DOHH2 (cell line): ENCODE measurements around the gene FANCC.
"Not testable (repeated sequence)": the region's sequence is repeated elsewhere in the genome, so short reads cannot be mapped to it uniquely, and the experiment has no call there.

ENCODE experiments used
- H3F3A ChIP-seq: fragments of 200-600 bp; sonication (generic), shearing (Covaris generic); 2 replicates; pipeline ENCODE4 v1.6.0; 2016; ENCODE audit warnings: antibody characterized with exemption, mild to moderate bottlenecking; ENCODE audit not compliant: control insufficient read depth, insufficient read depth
- H3K27ac ChIP-seq: fragments of 200-600 bp; sonication (generic); 2 replicates; pipeline ENCODE4 v1.5.1; 2014; ENCODE audit warnings: low read depth, mild to moderate bottlenecking, low read length, moderate library complexity
- H3K27me3 ChIP-seq: fragments of 200-600 bp; sonication (generic); 2 replicates; pipeline ENCODE4 v1.6.1; 2014; ENCODE audit warnings: mild to moderate bottlenecking, low read length, mixed read lengths; ENCODE audit not compliant: control insufficient read depth
- H3K36me3 ChIP-seq: fragments of 200-600 bp; sonication (generic); 2 replicates; pipeline ENCODE4 v1.6.1; 2014; ENCODE audit warnings: mild to moderate bottlenecking, low read length, moderate library complexity, mixed read lengths; ENCODE audit not compliant: control insufficient read depth
- H3K4me1 ChIP-seq: fragments of 200-600 bp; sonication (generic); 2 replicates; pipeline ENCODE4 v1.6.1; 2014; ENCODE audit warnings: mild to moderate bottlenecking, low read length, mixed read lengths; ENCODE audit not compliant: control insufficient read depth
- H3K4me2 ChIP-seq: fragments of 200-600 bp; sonication (generic); 2 replicates; pipeline ENCODE4 v1.6.0; 2014; ENCODE audit warnings: mild to moderate bottlenecking, low read length, moderate library complexity
- H3K4me3 ChIP-seq: fragments of 200-600 bp; sonication (generic); 2 replicates; pipeline ENCODE4 v1.5.1; 2014; ENCODE audit warnings: mild to moderate bottlenecking, low read length, mixed read lengths
- H3K79me2 ChIP-seq: fragments of 200-600 bp; sonication (generic); 2 replicates; pipeline ENCODE4 v1.6.1; 2014; ENCODE audit warnings: mild to moderate bottlenecking, low read length, mixed read lengths; ENCODE audit not compliant: control insufficient read depth
- H3K9me2 ChIP-seq: fragments of 200-600 bp; sonication (generic); replicated peaks from 2 replicates; pipeline ENCODE4 v1.6.1; 2014; ENCODE audit warnings: mild to moderate bottlenecking, low read length, mixed read lengths; ENCODE audit not compliant: control insufficient read depth
- H3K9me3 ChIP-seq: fragments of 200-600 bp; sonication (generic); 2 replicates; pipeline ENCODE4 v1.6.1; 2014; ENCODE audit warnings: antibody characterized with exemption, low read length, mixed read lengths; ENCODE audit not compliant: control insufficient read depth, insufficient read depth
- H4K20me1 ChIP-seq: fragments of 200-600 bp; sonication (generic); 2 replicates; pipeline ENCODE4 v1.6.0; 2014; ENCODE audit warnings: low read depth, mild to moderate bottlenecking, antibody characterized with exemption, low read length, moderate library complexity; ENCODE audit not compliant: control insufficient read depth, insufficient read depth
- CTCF ChIP-seq: fragments of 200-600 bp; sonication (generic); IDR thresholded peaks from one replicate; pipeline ENCODE4 v1.5.1; 2014; ENCODE audit warnings: antibody characterized with exemption, mild to moderate bottlenecking, low read depth, low read length; ENCODE audit not compliant: poor library complexity, severe bottlenecking
- EZH2phosphoT487 ChIP-seq: fragments of 200-600 bp; sonication (generic); IDR thresholded peaks from 2 replicates; pipeline ENCODE4 v1.6.1; 2017; ENCODE audit warnings: borderline replicate concordance, mild to moderate bottlenecking, antibody characterized with exemption, low read length, moderate library complexity, mixed read lengths

Gene FANCC

GRCh38 chr9:95302479-95302878 is 15.0 kb downstream of the FANCC start:
- H3K9me3 ChIP-seq = no peaks in the 10 kb centered on the region
- no peaks in the 10 kb centered on the region for H3K36me3 ChIP-seq
- peaks cover 28% of the 10 kb centered on the region for H3K4me1 ChIP-seq
- H3K79me2 ChIP-seq = peaks cover 83% of the 10 kb centered on the region
- no peaks in the 10 kb centered on the region for H4K20me1 ChIP-seq
- TF ChIP-seq CTCF (no peak), EZH2phosphoT487 (no peak)
- H3K4me3 ChIP-seq = no peak overlapping the region
- no peaks in the 10 kb centered on the region for H3K9me2 ChIP-seq
- no peaks in the 10 kb centered on the region for H3K27me3 ChIP-seq
- no peak overlapping the region for H3K27ac ChIP-seq
- no peaks in the 10 kb centered on the region for H3F3A ChIP-seq
- H3K4me2 ChIP-seq = no peak overlapping the region

GRCh38 chr9:95297760-95298159 is 19.7 kb downstream of the FANCC start:
- TF ChIP-seq CTCF (no peak), EZH2phosphoT487 (no peak)
- H3K9me3 ChIP-seq = no peaks in the 10 kb centered on the region
- no peaks in the 10 kb centered on the region for H3K27me3 ChIP-seq
- H3K79me2 ChIP-seq = peaks cover 86% of the 10 kb centered on the region
- H3K4me3 ChIP-seq = no peak overlapping the region
- peaks cover 10% of the 10 kb centered on the region for H3K4me1 ChIP-seq
- no peaks in the 10 kb centered on the region for H4K20me1 ChIP-seq
- H3K4me2 ChIP-seq = no peak overlapping the region
- H3K9me2 ChIP-seq = no peaks in the 10 kb centered on the region
- H3K27ac ChIP-seq = no peak overlapping the region
- H3K36me3 ChIP-seq = peaks cover 3% of the 10 kb centered on the region; the same call in 1 of the 2 replicates
- no peaks in the 10 kb centered on the region for H3F3A ChIP-seq

- TF ChIP-seq CTCF = no peak
- no peak for TF ChIP-seq EZH2phosphoT487
- H3F3A ChIP-seq = no peaks in the 10 kb centered on the region
- no peaks in the 10 kb centered on the region for H3K9me2 ChIP-seq
- no peaks in the 10 kb centered on the region for H3K9me3 ChIP-seq
- peaks cover 5% of the 10 kb centered on the region for H3K4me1 ChIP-seq
- H3K36me3 ChIP-seq = peaks cover 7% of the 10 kb centered on the region; the same call in 1 of the 2 replicates
- no peak overlapping the region for H3K4me2 ChIP-seq
- no peaks in the 10 kb centered on the region for H4K20me1 ChIP-seq
- H3K27me3 ChIP-seq = no peaks in the 10 kb centered on the region
- H3K4me3 ChIP-seq = no peak overlapping the region
- H3K27ac ChIP-seq = no peak overlapping the region
- peaks cover 86% of the 10 kb centered on the region for H3K79me2 ChIP-seq
These were observed 20.2 kb downstream of the FANCC start for GRCh38 chr9:95297316-95297715.

- Histone ChIP-seq H3K27ac (no peak overlapping the region), H3F3A (no peaks in the 10 kb centered on the region), H4K20me1 (no peaks in the 10 kb centered on the region), H3K36me3 (peaks cover 7% of the 10 kb centered on the region; the same call in 1 of the 2 replicates), H3K4me2 (no peak overlapping the region), H3K9me3 (no peaks in the 10 kb centered on the region), H3K27me3 (no peaks in the 10 kb centered on the region), H3K4me1 (peaks cover 3% of the 10 kb centered on the region; the same call in 1 of the 2 replicates), H3K79me2 (peaks cover 85% of the 10 kb centered on the region), H3K9me2 (no peaks in the 10 kb centered on the region), H3K4me3 (no peak overlapping the region)
- TF ChIP-seq EZH2phosphoT487 = no peak
- TF ChIP-seq CTCF = no peak
These were observed 20.7 kb downstream of the FANCC start for GRCh38 chr9:95296761-95297160.

GRCh38 chr9:95293296-95293695 is 24.2 kb downstream of the FANCC start:
- not testable (repeated sequence) for H3K4me1 ChIP-seq, H3K4me2 ChIP-seq, H4K20me1 ChIP-seq, H3F3A ChIP-seq, H3K27me3 ChIP-seq, H3K36me3 ChIP-seq, H3K9me3 ChIP-seq, H3K4me3 ChIP-seq, H3K27ac ChIP-seq, H3K9me2 ChIP-seq
- peaks cover 85% of the 10 kb centered on the region for H3K79me2 ChIP-seq
